Measurements from ENCODE around the gene ZBTB34. TPM values are rescaled to one million over a fixed set of nuclear protein-coding genes. Genes with fewer than 3 reads are reported as not detected.

ZBTB34 gene
- total and polyA plus RNA-seq, 2 experiments from 2014 or later, result 6.1 to 21.3 TPM

GRCh38 chr9:126904586-126904985 is 44.1 kb downstream of the ZBTB34 start:
- Histone ChIP-seq H3K9me3 (ENCODE audit: low read depth) (no peaks in the 10 kb centered on the region), H3K27me3 (no peaks in the 10 kb centered on the region), H3K4me1 (ENCODE audit: insufficient read depth) (no peaks in the 10 kb centered on the region), H3K4me3 (no peak overlapping the region), H3K9me2 (replicated peaks; ENCODE audit: insufficient read depth) (no peaks in the 10 kb centered on the region), H3K79me2 (no peaks in the 10 kb centered on the region), H2AFZ (no peak overlapping the region), H3K4me2 (no peak overlapping the region), H4K20me1 (ENCODE audit: insufficient read depth, poor library complexity, severe bottlenecking) (no peaks in the 10 kb centered on the region), H3K36me3 (replicated peaks; ENCODE audit: insufficient read depth, low read depth) (no peaks in the 10 kb centered on the region), H3K27ac (no peak overlapping the region)
- DNase-seq (ENCODE audit: low spot score), result no peak
- TF ChIP-seq CTCF (IDR thresholded peaks at IDR 0.05; ENCODE audit: poor library complexity) (no peak), EZH2 (IDR thresholded peaks at IDR 0.05; ENCODE audit: borderline replicate concordance) (no peak), EZH2phosphoT487 (IDR thresholded peaks at IDR 0.05; ENCODE audit: low read depth, severe bottlenecking, unreplicated experiment) (no peak)
- 84% methylated on average over 3 of the region's 3 CpGs for WGBS (ENCODE audit: low lambda C conversion rate, missing lambda C conversion rate)

- H3K27me3 ChIP-seq, result no peaks in the 10 kb centered on the region
- H3K4me3 ChIP-seq, result no peak overlapping the region
- 83% methylated on average over 6 of the region's 6 CpGs for WGBS (ENCODE audit: low lambda C conversion rate, missing lambda C conversion rate)
- H3K9me3 ChIP-seq (ENCODE audit: low read depth), result no peaks in the 10 kb centered on the region
- H3K4me1 ChIP-seq (ENCODE audit: insufficient read depth), result no peaks in the 10 kb centered on the region
- H3K36me3 ChIP-seq (replicated peaks; ENCODE audit: insufficient read depth, low read depth), result no peaks in the 10 kb centered on the region
- no peak for TF ChIP-seq CTCF (IDR thresholded peaks at IDR 0.05; ENCODE audit: poor library complexity)
- no peak for TF ChIP-seq EZH2phosphoT487 (IDR thresholded peaks at IDR 0.05; ENCODE audit: low read depth, severe bottlenecking, unreplicated experiment)
- TF ChIP-seq EZH2 (IDR thresholded peaks at IDR 0.05; ENCODE audit: borderline replicate concordance), result no peak
- no peak for DNase-seq (ENCODE audit: low spot score)
- no peaks in the 10 kb centered on the region for H3K79me2 ChIP-seq
- no peaks in the 10 kb centered on the region for H3K9me2 ChIP-seq (replicated peaks; ENCODE audit: insufficient read depth)
- H3K27ac ChIP-seq, result no peak overlapping the region
- no peaks in the 10 kb centered on the region for H4K20me1 ChIP-seq (ENCODE audit: insufficient read depth, poor library complexity, severe bottlenecking)
- no peak overlapping the region for H3K4me2 ChIP-seq
- H2AFZ ChIP-seq, result no peak overlapping the region
Observed at GRCh38 chr9:126906091-126906490, 45.7 kb downstream of the ZBTB34 start.

GRCh38 chr9:126907058-126907457 is 46.6 kb downstream of the ZBTB34 start:
- no peaks in the 10 kb centered on the region for H3K4me1 ChIP-seq (ENCODE audit: insufficient read depth)
- DNase-seq (ENCODE audit: low spot score), result no peak
- H3K4me2 ChIP-seq, result no peak overlapping the region
- H3K36me3 ChIP-seq (replicated peaks; ENCODE audit: insufficient read depth, low read depth), result no peaks in the 10 kb centered on the region
- H3K79me2 ChIP-seq, result no peaks in the 10 kb centered on the region
- no peak overlapping the region for H2AFZ ChIP-seq
- no peaks in the 10 kb centered on the region for H4K20me1 ChIP-seq (ENCODE audit: insufficient read depth, poor library complexity, severe bottlenecking)
- H3K27ac ChIP-seq, result no peak overlapping the region
- 61% methylated on average over 2 of the region's 2 CpGs for WGBS (ENCODE audit: low lambda C conversion rate, missing lambda C conversion rate)
- H3K9me3 ChIP-seq (ENCODE audit: low read depth), result no peaks in the 10 kb centered on the region
- H3K27me3 ChIP-seq, result no peaks in the 10 kb centered on the region
- H3K9me2 ChIP-seq (replicated peaks; ENCODE audit: insufficient read depth), result no peaks in the 10 kb centered on the region
- H3K4me3 ChIP-seq, result no peak overlapping the region
- TF ChIP-seq EZH2 (IDR thresholded peaks at IDR 0.05; ENCODE audit: borderline replicate concordance) (no peak), CTCF (IDR thresholded peaks at IDR 0.05; ENCODE audit: poor library complexity) (no peak), EZH2phosphoT487 (IDR thresholded peaks at IDR 0.05; ENCODE audit: low read depth, severe bottlenecking, unreplicated experiment) (no peak)
